Endodermal cell (in vitro differentiated cells): ENCODE measurements around the gene RAD17. TPM values are rescaled to one million over a fixed set of nuclear protein-coding genes. Genes with fewer than 3 reads are reported as not detected.
"Not testable (repeated sequence)": the region's sequence is repeated elsewhere in the genome, so short reads cannot be mapped to it uniquely, and the experiment has no call there.

Source experiments
- DNase-seq: peaks from one replicate; pipeline ENCODE4 v3.0.0-alpha.2; 2017
- H3K27ac ChIP-seq: 2 replicates; pipeline ENCODE4 v1.5.1; 2013; ENCODE audit warnings: mild to moderate bottlenecking, low read depth, low read length, moderate library complexity
- H3K27me3 ChIP-seq: 2 replicates; pipeline ENCODE4 v1.6.1; 2013; ENCODE audit warnings: mild to moderate bottlenecking, low read length, moderate library complexity; ENCODE audit not compliant: insufficient read depth, control insufficient read depth, poor library complexity, severe bottlenecking
- H3K36me3 ChIP-seq: 2 replicates; pipeline ENCODE4 v1.7.0; 2013; ENCODE audit warnings: mild to moderate bottlenecking, low read length, moderate library complexity; ENCODE audit not compliant: control insufficient read depth, insufficient read depth
- H3K4me1 ChIP-seq: one replicate; pipeline ENCODE4 v1.7.0; 2013; ENCODE audit warnings: low read length; ENCODE audit not compliant: control insufficient read depth, insufficient read depth
- H3K4me3 ChIP-seq: 2 replicates; pipeline ENCODE4 v1.5.1; 2013; ENCODE audit warnings: mild to moderate bottlenecking, low read length, moderate library complexity
- H3K9ac ChIP-seq: 2 replicates; pipeline ENCODE4 v1.6.1; 2013; ENCODE audit warnings: mild to moderate bottlenecking, low read length, moderate library complexity; ENCODE audit not compliant: poor library complexity, severe bottlenecking; ENCODE audit errors: extremely low read depth
- H3K9me3 ChIP-seq: 2 replicates; pipeline ENCODE4 v1.6.1; 2013; ENCODE audit warnings: mild to moderate bottlenecking, low read length, moderate library complexity; ENCODE audit not compliant: control insufficient read depth
- H3K27ac Mint-ChIP-seq: 2 replicates; pipeline ENCODE4 v1.8.0; 2020; ENCODE audit warnings: mixed read lengths
- H3K27me3 Mint-ChIP-seq: 2 replicates; pipeline ENCODE4 v1.8.0; 2021; ENCODE audit warnings: mild to moderate bottlenecking, mixed read lengths; ENCODE audit not compliant: insufficient read depth
- H3K36me3 Mint-ChIP-seq: 2 replicates; pipeline ENCODE4 v1.8.0; 2020; ENCODE audit warnings: low read depth, mixed read lengths
- H3K4me1 Mint-ChIP-seq: 2 replicates; pipeline ENCODE4 v1.8.0; 2020; ENCODE audit warnings: mixed read lengths
- H3K4me3 Mint-ChIP-seq: 2 replicates; pipeline ENCODE4 v1.8.0; 2020; ENCODE audit warnings: mild to moderate bottlenecking, moderate library complexity, mixed read lengths
- H3K9me3 Mint-ChIP-seq: 2 replicates; pipeline ENCODE4 v1.8.0; 2020; ENCODE audit warnings: mild to moderate bottlenecking, mixed read lengths
- WGBS, 2 experiments: methylation state at CpG; one replicate each; pipeline versions ENCODE4 v1.1.5 to v1.1.7; 2013; ENCODE audit warnings: missing lambda C conversion rate in 2 of 2, mixed read lengths in 1 of 2; ENCODE audit not compliant: insufficient coverage in 1 of 2, insufficient read length in 1 of 2; 5-methylcytosine and 5-hydroxymethylcytosine counted together
- total RNA-seq, 2 donors: library from RNA; stranded (reverse); fragmentation: NEBNext Ultra II Directional in 1 of 2; extraction: Animal tissue kit (Norgen Biotek cat#: 25700) in 1 of 2; gene quantifications; 2 replicates in 1 of 2; 3 replicates in 1 of 2; pipeline ENCODE4 v1.2.1, GENCODE V29; 2021
- TF ChIP-seq, protein P1 (sequence below): fragments of 200-600 bp; sonication (generic); conservative IDR thresholded peaks from 2 replicates; pipeline ENCODE4 v1.5.0; 2021; ENCODE audit warnings: antibody characterized with exemption, mild to moderate bottlenecking

Gene RAD17
- total RNA-seq, 2 donors from 2014 or later, result 30.1 to 40.0 TPM

DNA sequence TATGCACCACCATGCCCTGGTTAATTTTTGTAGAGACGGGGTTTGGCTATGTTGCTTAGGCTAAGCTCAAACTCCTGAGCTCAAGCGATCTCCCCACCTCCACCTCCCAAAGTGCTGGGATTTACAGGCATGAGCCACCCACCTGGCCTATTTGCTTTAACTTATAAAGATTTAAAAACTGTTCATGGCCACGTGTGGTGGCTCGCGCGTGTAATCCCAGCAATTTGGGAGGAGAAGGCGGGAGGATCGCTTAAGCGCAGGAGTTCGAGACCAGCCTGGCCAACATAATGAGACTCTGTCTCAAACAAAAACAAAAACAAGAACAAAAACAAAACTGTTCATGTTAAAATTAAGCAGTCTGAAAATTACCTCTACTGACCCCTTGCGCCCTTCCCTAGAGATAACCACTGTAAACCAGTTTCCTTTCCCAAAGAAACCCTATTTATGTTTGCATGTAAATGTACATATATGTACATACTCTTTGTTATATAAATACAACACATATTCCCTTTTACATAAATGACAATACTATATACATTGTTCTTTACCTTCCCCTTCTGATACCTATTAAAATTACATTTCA is 1.8 kb upstream of the RAD17 start:
- H3K27ac ChIP-seq, result no peak overlapping the region
- Mint-ChIP-seq H3K36me3 (peaks cover 30% of the 10 kb centered on the region), H3K9me3 (no peaks in the 10 kb centered on the region), H3K27ac (peak overlapping the region; percentile 76), H3K4me1 (peaks cover 16% of the 10 kb centered on the region), H3K27me3 (no peaks in the 10 kb centered on the region), H3K4me3 (peak overlapping the region; percentile 87)
- no peaks in the 10 kb centered on the region for H3K27me3 ChIP-seq
- H3K4me3 ChIP-seq, result peak overlapping the region; percentile 99
- DNase-seq, result no peak
- H3K9ac ChIP-seq, result peak overlapping the region; percentile 96
- no peaks in the 10 kb centered on the region for H3K9me3 ChIP-seq
- TF ChIP-seq, protein P1, sequence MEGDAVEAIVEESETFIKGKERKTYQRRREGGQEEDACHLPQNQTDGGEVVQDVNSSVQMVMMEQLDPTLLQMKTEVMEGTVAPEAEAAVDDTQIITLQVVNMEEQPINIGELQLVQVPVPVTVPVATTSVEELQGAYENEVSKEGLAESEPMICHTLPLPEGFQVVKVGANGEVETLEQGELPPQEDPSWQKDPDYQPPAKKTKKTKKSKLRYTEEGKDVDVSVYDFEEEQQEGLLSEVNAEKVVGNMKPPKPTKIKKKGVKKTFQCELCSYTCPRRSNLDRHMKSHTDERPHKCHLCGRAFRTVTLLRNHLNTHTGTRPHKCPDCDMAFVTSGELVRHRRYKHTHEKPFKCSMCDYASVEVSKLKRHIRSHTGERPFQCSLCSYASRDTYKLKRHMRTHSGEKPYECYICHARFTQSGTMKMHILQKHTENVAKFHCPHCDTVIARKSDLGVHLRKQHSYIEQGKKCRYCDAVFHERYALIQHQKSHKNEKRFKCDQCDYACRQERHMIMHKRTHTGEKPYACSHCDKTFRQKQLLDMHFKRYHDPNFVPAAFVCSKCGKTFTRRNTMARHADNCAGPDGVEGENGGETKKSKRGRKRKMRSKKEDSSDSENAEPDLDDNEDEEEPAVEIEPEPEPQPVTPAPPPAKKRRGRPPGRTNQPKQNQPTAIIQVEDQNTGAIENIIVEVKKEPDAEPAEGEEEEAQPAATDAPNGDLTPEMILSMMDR, result peak; percentile 23
- H3K36me3 ChIP-seq, result peaks cover 28% of the 10 kb centered on the region
- 83 to 94% methylated on average over 2 to 11 of the region's 11 CpGs for WGBS, 2 experiments
- H3K4me1 ChIP-seq, result no peaks in the 10 kb centered on the region

DNA sequence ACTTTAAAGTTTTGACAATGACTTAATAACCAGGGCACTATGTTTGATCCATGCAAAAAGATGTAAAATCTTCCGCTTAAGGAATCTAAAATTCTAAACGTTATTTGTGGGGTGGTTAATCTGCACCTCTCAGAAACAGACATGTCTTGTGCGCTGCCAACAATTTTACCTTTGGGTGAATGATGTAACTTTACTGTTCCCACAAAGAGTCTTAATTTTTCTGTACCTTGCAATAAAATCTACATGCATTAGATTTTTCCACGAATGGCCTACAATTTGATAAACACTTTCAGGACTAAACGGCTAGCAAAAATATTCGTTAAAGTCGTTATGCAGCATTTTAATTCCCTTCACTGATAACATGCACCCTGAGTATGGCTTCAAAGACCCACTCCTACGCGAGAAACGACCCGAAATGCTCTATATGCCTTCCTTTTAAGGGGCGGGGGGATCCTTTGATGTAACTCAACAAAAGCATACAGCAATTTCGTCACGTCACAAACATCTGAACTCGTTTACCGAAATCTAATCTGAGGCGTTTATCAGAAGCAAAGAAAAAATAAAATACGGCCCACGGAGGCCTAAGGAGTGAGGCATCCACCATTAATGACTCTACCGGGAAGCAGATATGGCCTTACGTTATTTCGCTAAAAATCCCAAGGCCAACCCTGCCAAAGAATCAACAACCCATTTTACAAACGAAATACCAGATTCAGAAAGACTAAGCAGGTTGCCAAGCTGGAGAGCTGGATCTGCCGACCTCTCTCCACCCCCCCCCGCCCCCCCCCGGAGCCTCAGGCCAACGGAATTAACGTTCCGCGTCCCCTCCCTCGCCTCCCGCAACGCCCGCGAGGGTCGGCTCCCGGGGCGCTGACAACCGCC is 919 bp upstream of the RAD17 start:
- Mint-ChIP-seq H3K9me3 (no peaks in the 10 kb centered on the region), H3K27ac (peak overlapping the region; percentile 99), H3K27me3 (no peaks in the 10 kb centered on the region), H3K4me1 (peaks cover 16% of the 10 kb centered on the region), H3K36me3 (peaks cover 27% of the 10 kb centered on the region), H3K4me3 (peak overlapping the region; percentile 87)
- peak overlapping the region; percentile 100 for H3K27ac ChIP-seq
- TF ChIP-seq, protein P1, result no peak
- DNase-seq, result no peak
- no peaks in the 10 kb centered on the region for H3K4me1 ChIP-seq
- no peaks in the 10 kb centered on the region for H3K9me3 ChIP-seq
- H3K36me3 ChIP-seq, result peaks cover 26% of the 10 kb centered on the region
- H3K27me3 ChIP-seq, result no peaks in the 10 kb centered on the region
- 3 to 8% methylated on average over 12 to 37 of the region's 39 CpGs for WGBS, 2 experiments
- H3K4me3 ChIP-seq, result peak overlapping the region; percentile 99
- H3K9ac ChIP-seq, result peak overlapping the region; percentile 96

DNA sequence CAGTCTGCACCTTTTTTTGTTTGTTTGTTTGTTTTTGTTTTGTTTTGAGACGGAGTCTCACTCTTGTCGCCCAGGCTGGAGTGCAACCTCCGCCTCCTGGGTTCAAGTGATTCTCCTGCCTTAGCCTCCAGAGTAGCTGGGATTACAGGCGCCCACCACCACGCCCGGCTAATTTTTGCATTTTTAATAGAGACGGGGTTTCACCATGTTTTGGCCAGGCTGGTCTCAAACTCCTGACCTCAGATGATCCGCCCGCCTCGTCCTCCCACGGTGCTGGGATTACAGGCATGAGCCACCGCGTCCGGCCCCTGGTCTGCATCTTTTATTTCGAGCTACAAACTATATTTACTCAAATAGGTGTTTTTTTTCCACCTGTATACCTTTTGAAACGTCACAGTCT is 717 bp downstream of the RAD17 start:
- H3K27ac Mint-ChIP-seq, result peak overlapping the region; percentile 99
- Histone ChIP-seq H3K4me3 (peak overlapping the region; percentile 99), H3K36me3 (peaks cover 27% of the 10 kb centered on the region), H3K9ac (peak overlapping the region; percentile 96)
- H3K27me3 ChIP-seq, H3K27me3 Mint-ChIP-seq, DNase-seq, H3K27ac ChIP-seq, H3K9me3 ChIP-seq, H3K4me1 ChIP-seq, H3K9me3 Mint-ChIP-seq: not testable (repeated sequence)
- WGBS, 2 experiments, result 3 to 4% methylated on average over 7 to 16 of the region's 16 CpGs
- H3K36me3 Mint-ChIP-seq, result peaks cover 26% of the 10 kb centered on the region
- H3K4me3 Mint-ChIP-seq, result peak overlapping the region; percentile 87
- peaks cover 16% of the 10 kb centered on the region for H3K4me1 Mint-ChIP-seq
